ENCODE results near the gene SELENOS.

SELENOS gene

GRCh38 chr15:101277943-101278564 lies 769 bp upstream of the SELENOS start:
- Histone ChIP-seq H3K9me3 (no peaks in the 10 kb centered on the region), H3K27me3 (no peaks in the 10 kb centered on the region), H3K27ac (peak overlapping the region; percentile 84 to 92), H3K4me1 (peaks cover 0 to 23% (median 18%) of the 10 kb centered on the region in 4 donors), H3K36me3 (peaks cover 40 to 53% (median 49%) of the 10 kb centered on the region in 3 donors), H3K4me3 (peak overlapping the region; percentile 84 to 97)
- intact Hi-C loops (cut with DNase I; ENCODE audit: low total_unique reads), result loop anchor here (2.0 kb wide), 1 partner anchor 17 kb away; the partner anchor contains the start of gene SNRPA1
- no peak for TF ChIP-seq CTCF (IDR thresholded peaks at IDR 0.05)
- DNase-seq, result no peak

- H3K9me3 ChIP-seq, result no peaks in the 10 kb centered on the region
- no peaks in the 10 kb centered on the region for H3K27me3 ChIP-seq
- peak overlapping the region; percentile 84 to 92 for H3K27ac ChIP-seq
- DNase-seq, result no peak
- peak in 1 of 2 experiments; percentile 17 for TF ChIP-seq CTCF (IDR thresholded peaks at IDR 0.05)
- peak overlapping the region; percentile 84 to 97 for H3K4me3 ChIP-seq
- intact Hi-C loops (cut with DNase I; ENCODE audit: low total_unique reads), result loop anchor here (2.0 kb wide), 1 partner anchor 18 kb away; the partner anchor contains the start of gene SNRPA1
- H3K4me1 ChIP-seq, result peaks cover 0 to 23% (median 18%) of the 10 kb centered on the region in 4 donors
- H3K36me3 ChIP-seq, result peaks cover 44 to 53% (median 53%) of the 10 kb centered on the region in 3 donors
These were observed 716 bp downstream of the SELENOS start for GRCh38 chr15:101276501-101277037.

- intact Hi-C loops (cut with DNase I; ENCODE audit: low total_unique reads), result no loop called here
- Histone ChIP-seq H3K36me3 (peaks cover 48 to 53% (median 52%) of the 10 kb centered on the region in 3 donors), H3K27me3 (no peaks in the 10 kb centered on the region), H3K4me3 (no peak overlapping the region), H3K9me3 (no peaks in the 10 kb centered on the region), H3K4me1 (peaks cover 0 to 23% (median 18%) of the 10 kb centered on the region in 4 donors), H3K27ac (no peak overlapping the region)
- no peak for DNase-seq
- TF ChIP-seq CTCF (IDR thresholded peaks at IDR 0.05), result no peak
These were observed 2.3 kb downstream of the SELENOS start for GRCh38 chr15:101275018-101275417.

- no peak for DNase-seq
- Histone ChIP-seq H3K4me3 (no peak overlapping the region), H3K27ac (no peak overlapping the region), H3K4me1 (peaks cover 0 to 23% (median 18%) of the 10 kb centered on the region in 4 donors), H3K9me3 (no peaks in the 10 kb centered on the region), H3K36me3 (peaks cover 52 to 64% (median 55%) of the 10 kb centered on the region in 3 donors), H3K27me3 (no peaks in the 10 kb centered on the region)
- TF ChIP-seq CTCF (IDR thresholded peaks at IDR 0.05), result no peak
- intact Hi-C loops (cut with DNase I; ENCODE audit: low total_unique reads), result no loop called here
These were observed 3.8 kb downstream of the SELENOS start for GRCh38 chr15:101273534-101273933.

GRCh38 chr15:101272584-101272983 lies 4.7 kb downstream of the SELENOS start:
- intact Hi-C loops (cut with DNase I; ENCODE audit: low total_unique reads), result no loop called here
- DNase-seq, result no peak
- Histone ChIP-seq H3K27me3 (no peaks in the 10 kb centered on the region), H3K4me1 (peaks cover 0 to 19% (median 14%) of the 10 kb centered on the region in 4 donors), H3K27ac (no peak overlapping the region), H3K36me3 (peaks cover 52 to 64% (median 55%) of the 10 kb centered on the region in 3 donors), H3K4me3 (no peak overlapping the region), H3K9me3 (no peaks in the 10 kb centered on the region)
- no peak for TF ChIP-seq CTCF (IDR thresholded peaks at IDR 0.05)

All from tibial artery (tissue), 4 donors.